NOMO-1 (cell line): ENCODE measurements around the gene FGF16.
"Not testable (repeated sequence)": the region's sequence is repeated elsewhere in the genome, so short reads cannot be mapped to it uniquely, and the experiment has no call there.

Experiments
- DNase-seq, 2 experiments: peaks; one replicate each; lab custom pipeline; 2025; ENCODE audit not compliant: unreplicated experiment in 2 of 2; lab: John Stamatoyannopoulos, UW

Gene FGF16

DNA sequence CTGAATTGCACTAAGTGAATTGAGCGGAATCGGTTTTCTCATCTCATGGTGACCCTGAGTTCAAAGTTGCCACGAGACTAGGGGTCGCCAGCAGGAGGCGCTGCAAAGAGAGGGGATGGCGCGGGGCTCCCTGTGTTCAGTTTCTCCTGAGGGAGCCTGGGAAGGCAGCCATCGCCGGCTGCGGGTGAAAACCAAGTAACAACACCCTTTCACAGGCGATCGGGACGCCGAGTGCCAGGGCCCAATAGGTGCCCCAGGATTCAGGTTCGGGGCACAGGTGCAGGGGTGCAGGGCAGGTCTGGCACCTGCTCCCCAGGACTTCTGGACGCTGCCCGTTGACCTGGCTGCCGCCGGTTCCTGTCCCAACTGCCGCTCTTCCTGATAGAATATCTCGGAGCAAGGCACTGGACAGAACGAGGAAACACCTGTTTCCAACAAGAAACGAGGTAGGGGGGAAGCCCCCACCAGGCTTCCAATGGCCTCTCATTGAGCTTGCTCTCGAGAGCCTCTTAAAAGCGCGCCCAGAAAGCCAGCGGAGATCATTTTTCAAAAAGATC, 1.1 kb upstream of the FGF16 start:
- no peak for DNase-seq

DNA sequence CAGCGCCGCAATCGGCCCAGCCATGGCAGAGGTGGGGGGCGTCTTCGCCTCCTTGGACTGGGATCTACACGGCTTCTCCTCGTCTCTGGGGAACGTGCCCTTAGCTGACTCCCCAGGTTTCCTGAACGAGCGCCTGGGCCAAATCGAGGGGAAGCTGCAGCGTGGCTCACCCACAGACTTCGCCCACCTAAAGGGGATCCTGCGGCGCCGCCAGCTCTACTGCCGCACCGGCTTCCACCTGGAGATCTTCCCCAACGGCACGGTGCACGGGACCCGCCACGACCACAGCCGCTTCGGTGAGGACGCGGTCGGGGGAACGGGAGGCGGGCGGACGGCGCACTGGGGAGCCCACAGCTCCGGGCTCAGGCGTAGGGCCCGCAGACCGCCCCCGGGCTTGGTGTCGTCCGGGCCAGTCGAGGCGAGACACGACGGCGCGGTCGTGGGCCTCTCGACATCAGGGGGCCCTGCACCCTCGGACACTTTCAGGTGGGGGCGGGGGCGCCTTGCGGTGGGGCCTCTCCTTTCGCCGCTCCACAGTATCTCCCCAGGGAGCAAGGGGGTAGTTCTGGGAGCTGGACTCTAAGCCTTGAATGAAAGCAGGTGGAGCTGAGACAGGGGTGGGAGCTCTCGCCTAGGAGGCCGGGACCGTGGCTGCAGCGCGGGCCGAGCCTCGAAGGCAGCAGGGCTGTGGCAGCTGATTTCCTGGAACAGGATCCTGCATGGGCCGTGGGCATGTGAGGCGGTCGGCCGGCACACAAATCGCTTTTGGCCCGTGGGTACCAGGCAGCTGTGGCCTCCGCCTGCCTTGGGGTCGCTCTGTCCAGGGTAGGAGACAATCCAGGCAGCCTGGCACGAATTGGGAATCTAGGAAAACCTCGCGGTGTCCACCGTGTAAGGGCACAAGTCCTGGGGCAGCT, 722 bp downstream of the FGF16 start:
- no peak for DNase-seq

DNA sequence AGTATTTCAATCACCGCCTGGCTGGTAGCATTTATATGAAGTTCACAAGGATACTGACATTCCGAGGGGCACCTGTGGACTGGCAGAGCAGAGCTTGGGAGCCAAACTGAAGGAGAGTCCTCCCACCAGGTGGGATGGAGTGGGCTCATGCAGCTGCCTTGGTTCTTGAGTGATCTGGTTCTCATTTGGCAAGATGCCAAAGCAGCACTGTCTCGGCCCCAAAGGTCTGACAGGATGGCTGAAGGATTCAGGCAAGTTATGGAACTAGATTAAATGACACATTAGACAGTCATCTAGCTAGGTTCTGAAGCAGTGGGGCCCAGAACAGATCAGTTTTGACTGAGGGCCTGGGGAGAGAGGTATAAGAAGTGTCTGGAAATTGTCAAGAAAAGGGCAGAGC, 3.2 kb downstream of the FGF16 start:
- no peak for DNase-seq

DNA sequence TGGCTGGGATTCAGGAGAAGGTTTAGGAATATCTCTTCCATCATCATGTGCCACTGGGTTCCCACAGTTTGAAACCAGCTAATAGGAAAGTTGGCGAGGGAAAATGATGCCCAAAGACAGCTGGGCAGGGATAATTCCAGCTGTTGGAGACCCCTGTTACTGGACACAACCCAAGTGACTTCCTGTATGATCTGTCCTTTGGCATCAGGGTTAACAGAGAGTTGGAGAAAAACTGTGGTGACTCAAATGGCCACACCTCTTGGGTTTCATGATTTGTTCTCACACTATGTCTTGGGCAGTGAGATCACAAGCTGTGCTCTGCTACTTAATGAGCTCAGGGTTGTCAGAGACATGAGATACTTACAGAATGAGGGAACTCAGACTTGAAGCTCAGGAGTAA, 3.8 kb downstream of the FGF16 start:
- DNase-seq, result no peak

DNA sequence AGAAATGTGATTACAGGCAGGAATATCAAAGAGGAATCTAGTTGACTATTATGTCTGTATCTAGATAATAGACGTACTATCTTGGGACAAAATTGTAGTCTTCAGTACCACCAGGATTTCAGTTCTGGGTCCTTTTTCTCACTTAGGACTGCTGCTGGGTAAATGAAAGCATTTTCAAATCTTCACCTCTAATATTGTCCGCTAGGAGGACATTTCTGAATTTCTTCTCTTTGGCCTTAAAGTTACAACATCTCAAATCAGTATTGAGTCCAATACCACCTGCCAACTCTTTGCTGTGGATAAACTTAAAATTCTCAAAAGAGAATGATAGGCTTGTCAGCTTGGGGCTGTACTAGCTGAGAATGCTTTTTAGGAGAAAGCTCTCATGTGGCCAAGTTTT, 6.0 kb downstream of the FGF16 start:
- no peak for DNase-seq

DNA sequence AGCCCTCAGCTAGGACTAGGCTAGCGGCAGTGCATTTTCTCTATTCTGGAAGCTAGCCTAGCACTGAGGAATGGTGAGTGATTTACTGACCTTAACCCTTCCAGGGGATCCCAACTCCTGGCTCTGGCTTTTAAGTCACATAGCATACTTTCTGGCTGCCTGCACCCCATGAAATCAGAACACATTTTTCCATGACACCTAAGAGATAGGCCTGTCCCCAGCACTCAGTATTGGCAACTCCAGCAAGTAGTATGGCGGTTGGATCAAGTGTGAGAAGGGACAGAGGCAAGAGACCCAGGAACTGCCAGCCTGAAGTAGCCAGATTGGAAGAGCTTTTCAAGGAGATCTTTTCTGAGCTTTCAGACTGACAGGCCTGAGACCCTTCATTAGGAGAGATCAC, 8.2 kb downstream of the FGF16 start:
- DNase-seq, result no peak

DNA sequence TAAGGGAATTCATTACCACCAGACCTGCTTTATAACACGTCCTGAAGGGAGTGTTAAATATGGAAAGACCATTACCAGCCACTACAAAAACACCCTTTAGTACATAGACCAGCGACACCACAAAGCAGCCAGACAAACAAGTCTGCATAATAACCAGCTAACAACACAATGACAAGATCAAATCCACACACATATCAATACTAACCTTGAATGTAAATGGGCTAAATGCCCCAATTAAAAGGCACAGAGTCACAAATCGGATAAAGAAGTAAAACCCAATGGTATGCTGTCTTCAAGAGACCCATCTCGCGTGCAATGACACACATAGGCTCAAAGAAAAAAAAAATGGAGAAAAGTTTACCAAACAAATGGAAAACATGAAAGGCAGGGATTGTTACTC, 36.9 kb downstream of the FGF16 start:
- no peak for DNase-seq

DNA sequence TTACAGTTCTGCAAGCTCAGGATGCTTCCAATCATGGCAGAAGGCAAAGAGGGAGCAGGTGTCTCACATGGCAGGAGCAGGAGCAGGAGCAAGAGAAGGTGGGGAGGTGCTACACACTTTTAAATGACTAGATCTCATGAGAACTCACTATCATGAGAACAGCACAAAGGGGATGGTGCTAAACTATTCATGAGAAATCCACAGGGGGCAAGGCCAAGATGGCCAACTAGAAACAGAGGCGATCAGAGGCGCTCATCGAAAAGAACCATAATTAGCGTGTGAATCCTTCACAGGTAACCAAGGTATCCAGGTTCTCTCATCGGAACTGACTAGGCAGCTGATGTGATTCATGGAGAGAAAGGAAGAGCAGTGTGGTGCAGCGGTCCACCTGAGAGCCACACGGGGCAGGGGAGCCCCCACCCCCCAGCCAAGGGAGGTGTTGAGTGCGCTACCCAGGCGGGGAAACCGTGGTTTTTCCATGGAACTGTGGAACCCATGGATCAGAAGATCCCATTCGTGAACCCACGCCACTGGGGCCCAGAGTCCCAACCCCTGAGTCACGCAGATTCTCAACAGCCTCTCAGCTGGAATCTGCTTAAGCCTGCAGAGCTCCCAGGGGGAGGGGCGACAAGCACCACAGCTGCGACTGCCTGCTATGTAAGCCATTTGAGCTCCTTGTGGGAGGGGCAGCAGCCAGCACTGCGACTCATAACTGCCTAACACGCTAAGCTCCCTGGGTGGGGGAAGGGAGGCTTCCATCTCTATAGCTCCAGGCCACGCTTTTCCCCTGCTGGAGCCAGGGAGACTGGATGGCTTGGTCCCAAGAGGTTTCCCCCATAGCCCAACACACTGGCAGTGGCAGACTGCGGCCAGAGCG, 46.7 kb downstream of the FGF16 start:
- no peak for DNase-seq

DNA sequence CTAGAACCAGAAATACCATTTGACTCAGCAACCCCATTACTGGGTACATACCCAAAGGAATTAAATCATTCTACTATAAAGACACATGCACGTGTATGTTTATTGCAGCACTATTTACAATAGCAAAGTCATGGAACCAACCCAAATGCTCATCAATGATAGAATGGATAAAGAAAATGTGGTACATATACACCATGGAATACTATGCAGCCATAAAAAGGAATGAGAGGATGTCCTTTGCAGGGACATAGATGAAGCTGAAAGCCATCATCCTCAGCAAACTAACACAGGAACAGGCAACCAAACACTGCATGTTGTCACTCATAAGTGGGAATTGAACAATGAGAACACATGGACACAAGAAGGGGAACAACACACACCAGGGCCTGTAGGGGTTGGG, 53.0 kb downstream of the FGF16 start:
- not testable (repeated sequence) for DNase-seq

DNA sequence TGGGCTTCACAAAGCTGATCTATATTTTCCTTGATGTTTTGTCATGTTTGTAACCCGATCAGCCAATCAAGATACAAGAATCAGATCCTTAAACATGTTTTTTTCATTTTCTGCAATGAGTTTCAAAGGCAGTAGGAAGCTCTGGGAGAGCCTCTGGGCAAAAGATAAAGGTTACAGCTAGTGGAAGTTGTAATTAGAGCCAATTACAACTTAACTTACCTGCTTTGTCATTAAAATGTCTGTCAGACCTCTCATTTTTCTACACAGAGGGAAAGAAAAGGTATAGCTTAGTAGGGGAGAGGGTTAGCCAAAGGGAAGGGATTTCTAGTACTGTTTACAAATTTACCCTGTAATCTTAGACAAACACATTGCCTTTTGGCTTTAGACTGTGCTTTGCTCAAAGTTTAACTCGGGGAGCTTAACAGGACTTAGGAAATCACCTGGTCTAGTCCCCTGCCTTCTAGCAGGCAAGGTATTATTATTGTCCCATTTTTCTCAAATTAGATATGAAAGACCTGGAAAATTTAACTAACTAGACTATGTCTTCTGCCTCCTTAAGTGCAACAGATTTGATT, 55.8 kb downstream of the FGF16 start:
- no peak for DNase-seq

DNA sequence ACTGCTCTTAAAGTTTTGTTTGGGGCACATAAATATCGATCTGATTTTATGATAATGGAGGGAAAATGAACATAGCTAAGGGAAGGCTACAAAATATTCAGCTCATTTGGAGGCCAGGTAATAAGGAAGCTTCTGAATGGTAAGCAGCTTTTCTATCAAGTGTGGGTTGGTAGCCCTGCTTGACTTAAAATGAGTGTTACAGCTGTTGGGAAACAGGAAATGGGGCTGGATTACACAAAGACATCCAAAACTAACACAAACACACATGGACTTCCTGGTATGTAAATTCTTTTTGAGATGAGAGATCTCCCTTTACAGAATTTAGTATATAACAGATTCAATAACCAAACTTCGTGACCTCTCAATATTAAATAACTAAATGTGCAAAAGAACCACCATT, 58.0 kb downstream of the FGF16 start:
- peak in 1 of 2 experiments; percentile 24 for DNase-seq
